Measurements from ENCODE around the gene NFIA. TPM values are rescaled to one million over a fixed set of nuclear protein-coding genes. Genes with fewer than 3 reads are reported as not detected.

The NFIA gene
- total RNA-seq (ENCODE audit: low replicate concordance) = 4.6 and 7.0 TPM in 2 replicates

DNA sequence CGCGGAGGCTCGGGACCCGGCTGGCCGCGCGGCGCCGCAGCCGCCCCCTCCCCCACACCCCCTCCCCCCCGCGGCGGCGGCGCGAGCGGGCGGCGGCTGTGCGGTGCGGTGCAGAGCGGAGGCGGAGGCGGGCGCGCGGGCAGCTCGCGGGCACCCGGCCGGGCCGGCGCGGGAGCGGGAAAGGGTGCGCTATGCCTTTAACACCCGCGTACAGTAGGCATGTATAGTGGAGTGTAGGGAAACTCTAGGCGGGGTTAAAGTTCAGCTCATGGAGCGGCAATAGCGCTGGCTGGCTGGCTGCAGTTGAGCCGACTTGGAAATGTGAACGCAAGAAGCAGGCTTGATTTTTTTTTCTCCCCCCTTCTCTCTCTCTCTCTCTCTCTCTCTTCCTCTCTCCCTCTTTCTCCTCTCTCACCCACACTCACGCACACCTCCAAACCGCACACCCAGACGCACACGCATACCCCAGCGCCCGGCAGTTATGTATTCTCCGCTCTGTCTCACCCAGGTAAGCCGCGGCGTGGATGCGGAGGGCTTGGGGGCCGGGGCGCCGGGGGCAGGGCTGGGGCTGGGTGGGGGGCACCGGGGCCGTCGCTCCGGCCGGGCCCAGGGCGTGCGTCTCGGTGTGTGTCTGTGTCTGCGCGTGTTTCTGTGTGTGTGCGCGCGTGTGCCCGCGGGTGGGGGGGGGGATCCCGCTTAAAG is at the start of gene NFIA:
NFIA (plus strand) TSS at position 251 of the 702 bp plus-strand sequence.

Data from smooth muscle cell of the coronary artery (primary cell).